SHP77 (cell line): ENCODE results near the gene C7.

Experiments
- DNase-seq, 2 experiments: peaks; one replicate each; lab custom pipeline; 2025; lab: John Stamatoyannopoulos, UW

The C7 gene

DNA sequence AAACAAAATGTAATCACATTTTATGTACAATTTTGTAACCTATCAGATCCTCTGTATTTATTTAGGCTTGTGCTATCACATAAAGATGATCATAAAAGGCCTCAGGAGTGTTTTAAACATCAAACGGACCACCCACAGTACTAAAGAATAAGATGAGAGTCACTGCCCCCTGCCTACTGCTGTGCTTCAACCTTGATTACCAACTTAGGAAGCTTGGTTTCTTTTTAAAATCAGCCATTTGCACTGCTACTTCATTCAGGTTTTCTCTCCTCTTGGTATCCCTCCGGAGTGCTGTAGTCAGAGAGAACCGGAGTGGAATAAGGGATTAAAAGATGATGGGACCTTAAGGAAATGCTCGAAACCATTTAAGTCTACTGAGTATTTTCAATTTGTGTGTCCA is 6.9 kb downstream of the C7 start:
- no peak for DNase-seq

DNA sequence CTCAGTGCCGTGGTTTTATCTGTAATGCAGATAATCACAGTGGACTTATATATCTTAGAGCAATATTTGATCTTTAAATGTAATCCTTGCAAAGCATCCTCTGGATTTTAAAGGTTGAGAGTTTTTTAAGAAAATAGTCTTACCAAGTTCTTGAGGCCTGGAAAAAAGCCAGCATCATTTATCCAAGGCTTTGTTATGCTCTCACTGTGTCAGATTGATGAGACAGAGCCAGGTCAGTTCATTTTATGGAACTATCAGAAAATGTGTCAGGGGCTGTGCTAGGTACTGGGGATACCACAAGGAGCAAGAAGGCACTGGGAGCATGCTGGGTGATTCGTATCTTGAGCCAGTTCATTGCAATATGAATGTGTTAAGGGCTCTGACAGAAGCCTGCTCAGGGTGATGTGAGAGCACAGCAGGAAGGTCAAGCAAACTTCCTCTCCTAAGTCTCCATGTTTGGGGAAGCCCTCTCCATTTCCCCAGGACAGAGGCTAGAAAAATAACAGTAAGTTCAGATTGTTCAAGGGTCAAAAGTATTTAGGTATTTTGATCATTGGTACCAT is 19.7 kb downstream of the C7 start:
- no peak for DNase-seq

DNA sequence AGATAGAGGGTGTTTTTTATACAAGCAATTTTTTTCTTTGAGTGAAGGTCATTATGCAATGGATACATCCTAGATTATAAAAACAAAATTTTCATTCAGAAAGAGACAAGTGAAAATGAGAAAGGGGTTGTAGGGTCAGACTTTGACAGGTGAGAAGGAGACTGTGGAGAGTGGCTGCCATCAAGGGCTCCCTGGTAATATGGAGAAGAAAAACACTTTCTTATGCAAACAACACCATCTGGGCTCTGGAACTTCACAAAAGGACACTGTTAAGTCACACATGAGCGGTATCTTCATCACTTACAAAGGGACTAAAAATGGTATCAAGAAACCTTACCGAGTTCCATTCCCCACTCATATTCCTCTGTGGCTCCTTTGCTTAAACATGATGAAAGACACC is 23.5 kb downstream of the C7 start:
- no peak for DNase-seq

GRCh38 chr5:40937075-40937474 is 27.8 kb downstream of the C7 start:
- no peak for DNase-seq

GRCh38 chr5:40939753-40940152 is 30.5 kb downstream of the C7 start:
- DNase-seq = no peak

GRCh38 chr5:40945111-40945510 is 35.8 kb downstream of the C7 start:
- DNase-seq = no peak

GRCh38 chr5:40955313-40955712 is 46.0 kb downstream of the C7 start:
- no peak for DNase-seq

DNA sequence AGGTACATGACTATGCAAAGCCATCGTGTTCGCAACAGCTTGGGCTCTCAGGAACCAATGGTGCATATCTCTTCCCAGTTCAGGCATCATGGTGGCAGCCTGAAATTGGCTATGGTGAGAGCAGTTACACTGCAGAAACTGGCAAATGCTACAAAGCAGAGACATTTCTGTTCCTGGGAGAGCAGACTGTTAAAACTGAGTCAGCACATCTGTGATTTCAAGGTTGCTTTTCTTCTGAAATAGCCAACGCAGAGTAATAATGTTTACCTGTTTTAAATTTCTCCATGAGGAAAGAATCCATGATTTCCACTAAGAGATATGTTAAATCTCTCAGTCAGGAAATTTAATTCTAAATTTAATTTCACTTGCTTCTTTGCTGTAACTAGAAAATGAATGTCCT is 47.8 kb downstream of the C7 start:
- no peak for DNase-seq

- DNase-seq = no peak
These were observed 49.5 kb downstream of the C7 start for GRCh38 chr5:40958811-40959210.

DNA sequence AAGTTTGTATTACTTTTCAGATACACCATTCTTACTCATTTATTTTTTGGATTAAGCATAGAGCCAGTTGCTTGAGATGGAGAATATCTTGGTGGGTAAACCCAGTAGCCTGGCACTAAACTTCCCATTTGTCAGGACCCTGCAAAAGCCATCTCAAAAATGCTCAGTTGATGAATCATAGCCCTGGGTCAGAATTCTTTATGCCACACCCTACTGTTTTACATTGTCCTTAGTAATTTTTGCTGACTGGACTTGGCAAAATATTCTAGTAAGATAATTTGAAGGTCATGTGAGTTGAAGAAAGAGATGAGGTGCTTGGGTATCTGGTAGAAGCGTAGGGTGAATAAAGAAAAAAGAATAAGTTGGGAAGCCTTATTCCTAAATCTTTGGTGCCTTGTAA is 50.7 kb downstream of the C7 start:
- no peak for DNase-seq

DNA sequence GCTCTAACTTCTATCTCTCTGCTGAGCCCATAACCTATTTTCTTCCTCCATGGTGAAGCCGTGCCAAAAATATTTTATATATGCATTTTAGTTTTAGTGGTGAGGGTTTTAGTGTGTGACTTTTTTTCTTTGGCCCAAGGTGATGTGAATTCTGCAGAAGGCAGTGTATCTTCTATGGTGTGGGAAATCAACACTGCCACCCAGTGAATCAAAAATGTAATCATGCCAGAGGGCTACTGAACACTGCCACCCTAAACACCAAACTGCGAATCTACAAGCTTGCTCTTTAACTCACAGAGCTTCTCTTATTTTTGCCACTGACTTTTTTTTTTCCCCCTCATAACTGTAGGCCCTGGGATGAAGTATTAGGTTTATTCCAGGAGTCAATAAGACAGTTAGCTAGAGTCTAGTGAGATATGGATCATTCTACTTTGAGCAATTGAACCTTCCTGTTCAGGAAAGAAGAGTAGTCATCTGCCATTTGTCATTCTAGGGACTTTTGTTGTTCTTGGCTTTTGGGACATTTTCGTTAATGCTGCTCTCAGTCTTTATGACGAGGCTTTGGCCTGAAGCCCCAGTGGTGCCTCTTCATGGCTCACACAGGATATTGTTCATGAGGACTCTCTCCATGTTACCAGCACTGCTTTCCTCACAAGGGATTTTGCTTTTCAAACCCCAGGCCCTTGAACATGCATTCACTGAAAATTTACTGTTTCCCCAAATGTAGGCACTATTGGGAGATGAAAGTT is 53.1 kb downstream of the C7 start:
- DNase-seq = no peak

GRCh38 chr5:40972434-40972833 is 63.1 kb downstream of the C7 start:
- DNase-seq = no peak

DNA sequence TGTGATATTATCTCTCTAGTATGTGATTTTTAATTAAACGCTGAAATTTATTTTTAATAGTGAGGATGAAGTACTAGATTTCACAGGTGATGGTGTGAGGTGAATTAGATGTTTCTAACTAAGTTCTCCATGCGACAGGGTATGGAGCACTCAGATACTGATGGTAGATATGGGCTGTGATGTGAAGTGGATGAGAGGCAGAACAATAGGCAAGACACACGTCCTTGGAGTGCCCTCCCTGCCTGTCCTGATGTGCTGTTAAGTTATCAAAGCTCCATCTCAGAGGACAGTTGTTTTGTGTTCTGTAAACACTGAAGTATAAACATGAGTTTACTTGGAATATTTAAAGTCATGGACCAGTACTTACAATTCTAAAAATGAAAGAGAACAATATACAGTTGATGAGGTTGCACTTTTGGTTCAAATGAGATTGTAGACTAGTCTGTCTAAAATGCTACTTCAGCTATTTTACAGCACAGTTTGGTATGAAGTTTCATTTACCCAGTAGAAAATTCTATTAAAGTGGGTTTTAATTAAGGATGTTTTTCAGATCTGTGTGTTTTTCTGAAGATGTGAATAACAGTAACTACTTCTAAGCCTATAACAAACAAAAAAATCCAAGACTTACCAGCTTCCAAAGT is 64.2 kb downstream of the C7 start:
- no peak for DNase-seq

GRCh38 chr5:40976041-40976440 is 66.7 kb downstream of the C7 start:
- no peak for DNase-seq

GRCh38 chr5:40976836-40977235 is 67.5 kb downstream of the C7 start:
- peak in 1 of 2 experiments; percentile 5 for DNase-seq

- no peak for DNase-seq
These were observed 72.1 kb downstream of the C7 start for GRCh38 chr5:40981420-40981819.

GRCh38 chr5:40983781-40984180 is 74.5 kb downstream of the C7 start:
- DNase-seq = no peak

DNA sequence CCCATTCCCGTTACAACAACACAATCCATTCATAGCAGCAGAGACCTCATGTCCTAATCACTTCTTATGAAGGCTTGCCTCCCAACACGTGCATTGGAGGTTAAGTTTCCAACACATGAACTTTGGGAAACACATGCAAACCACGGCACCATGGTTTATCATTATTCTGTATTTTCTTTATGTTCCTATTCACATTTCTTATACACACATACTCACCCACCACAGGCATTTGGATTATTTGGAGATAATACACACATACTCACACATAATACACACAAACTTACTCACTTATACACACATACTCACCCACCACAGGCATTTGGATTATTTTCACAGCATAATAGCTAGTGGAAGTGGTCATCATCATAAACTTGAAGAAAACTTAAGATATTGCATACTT is 75.6 kb downstream of the C7 start:
- no peak for DNase-seq

- no peak for DNase-seq
These were observed 76.2 kb downstream of the C7 start for GRCh38 chr5:40985501-40985900.

GRCh38 chr5:40986666-40987065 is 77.4 kb downstream of the C7 start:
- no peak for DNase-seq

DNA sequence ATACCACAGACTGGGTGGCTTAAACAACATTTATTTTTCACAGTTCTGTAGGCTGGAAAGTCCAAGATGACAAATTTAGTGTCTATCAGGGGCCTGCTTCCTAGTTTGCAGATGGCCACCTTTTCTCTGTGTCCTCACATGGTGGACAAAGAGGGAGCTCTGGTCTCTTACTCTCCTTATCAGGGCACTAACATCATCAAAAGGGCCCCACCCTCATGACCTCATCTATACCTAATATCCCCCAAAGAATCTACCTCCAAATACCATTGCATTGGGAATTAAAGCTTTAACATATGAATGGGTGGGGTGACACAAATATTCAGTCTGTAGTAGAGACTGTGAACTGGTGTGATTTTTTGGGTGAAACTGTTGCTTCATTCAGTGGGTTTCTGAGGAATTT is 78.1 kb downstream of the C7 start:
- DNase-seq = no peak

DNA sequence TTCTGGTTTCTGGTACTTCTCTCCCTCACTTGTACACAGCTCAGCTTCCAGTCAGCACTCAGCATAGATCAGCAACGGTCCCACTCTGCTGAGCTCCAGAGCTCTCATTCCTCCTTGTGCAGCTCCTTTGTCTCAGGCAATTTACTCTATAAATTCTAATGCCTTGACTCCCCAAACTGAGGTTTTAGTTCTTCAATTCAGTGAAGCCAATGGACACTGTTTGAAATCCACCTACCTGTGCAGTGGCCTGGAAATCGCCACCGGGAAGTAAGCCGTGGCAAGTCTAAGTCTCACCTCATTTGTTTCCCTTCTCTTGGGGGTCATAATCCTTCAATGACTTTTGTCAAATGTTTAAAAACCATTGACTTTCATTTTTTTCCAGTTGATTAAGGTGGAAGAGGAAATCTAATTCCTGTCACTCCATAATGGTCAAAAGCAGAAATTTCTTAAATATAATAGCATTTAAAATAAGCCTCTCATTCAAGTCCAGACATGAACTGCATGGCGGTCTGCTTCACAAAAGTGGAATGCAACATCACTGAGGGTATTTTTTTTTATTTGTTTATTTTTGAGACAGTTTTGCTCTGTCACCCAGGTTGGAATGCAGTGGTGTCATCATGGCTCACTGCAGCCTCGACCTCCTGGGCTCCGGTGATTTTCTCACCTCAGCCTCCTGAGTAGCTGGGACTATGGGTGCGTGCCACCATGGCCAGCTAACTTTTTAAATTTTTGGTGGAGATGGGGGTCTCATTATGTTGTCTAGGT is 79.6 kb downstream of the C7 start:
- no peak for DNase-seq
